Skin epidermis (tissue), 12 donors: ENCODE measurements around the gene RAD18.

ENCODE experiments used
- H3K27ac ChIP-seq, 21 experiments: fragments of 200-600 bp; sonication (generic) in 11 of 21; one replicate each; pipeline ENCODE4 v1.5.0; 2020; ENCODE audit warnings: mild to moderate bottlenecking in 3 of 21, inconsistent platforms in 2 of 21, moderate library complexity in 2 of 21
- H3K4me3 ChIP-seq, 7 experiments: fragments of 200-600 bp; sonication (generic) in 2 of 7; one replicate each; pipeline ENCODE4 v1.5.0; 2020; ENCODE audit warnings: inconsistent platforms in 2 of 7, mild to moderate bottlenecking in 2 of 7, moderate library complexity in 1 of 7

The RAD18 gene

GRCh38 chr3:8987226-8987625, 24.0 kb upstream of the RAD18 start:
- no peak overlapping the region for H3K27ac ChIP-seq
- H3K4me3 ChIP-seq: no peak overlapping the region

DNA sequence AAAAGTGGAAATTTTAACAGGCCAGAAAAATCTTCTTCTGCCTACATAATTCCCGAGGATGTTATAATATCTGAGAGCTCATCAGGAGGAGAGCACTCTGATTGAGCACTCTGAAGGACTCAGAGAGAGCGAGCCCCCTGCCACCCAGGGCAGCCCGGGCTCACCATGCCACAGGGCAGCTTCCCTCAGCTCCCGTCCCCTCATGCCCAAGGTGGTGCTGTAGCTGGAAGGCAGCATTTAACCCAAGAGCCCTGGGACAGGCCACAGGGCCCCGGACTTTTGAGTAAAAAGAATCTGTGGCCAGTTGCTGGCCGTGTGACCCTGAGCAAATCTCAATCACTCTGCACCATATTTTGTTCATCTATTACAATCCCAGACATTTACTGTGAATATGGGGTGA, 23.5 kb upstream of the RAD18 start:
- no peak overlapping the region for H3K4me3 ChIP-seq
- no peak overlapping the region for H3K27ac ChIP-seq

GRCh38 chr3:8985876-8986275, 22.6 kb upstream of the RAD18 start:
- no peak overlapping the region for H3K4me3 ChIP-seq
- H3K27ac ChIP-seq: no peak overlapping the region

GRCh38 chr3:8985411-8985831, 22.1 kb upstream of the RAD18 start:
- H3K27ac ChIP-seq: no peak overlapping the region
- no peak overlapping the region for H3K4me3 ChIP-seq

- H3K27ac ChIP-seq: no peak overlapping the region
These were observed 21.3 kb upstream of the RAD18 start for GRCh38 chr3:8984526-8984925.

GRCh38 chr3:8984081-8984480, 20.8 kb upstream of the RAD18 start:
- H3K27ac ChIP-seq: no peak overlapping the region

More at GRCh38 chr3:8984526-8984925, 21.3 kb upstream of the RAD18 start:
- no peak overlapping the region for H3K4me3 ChIP-seq

GRCh38 chr3:8983591-8983990, 20.3 kb upstream of the RAD18 start:
- H3K27ac ChIP-seq: no peak overlapping the region

More at GRCh38 chr3:8984081-8984480, 20.8 kb upstream of the RAD18 start:
- H3K4me3 ChIP-seq: no peak overlapping the region

DNA sequence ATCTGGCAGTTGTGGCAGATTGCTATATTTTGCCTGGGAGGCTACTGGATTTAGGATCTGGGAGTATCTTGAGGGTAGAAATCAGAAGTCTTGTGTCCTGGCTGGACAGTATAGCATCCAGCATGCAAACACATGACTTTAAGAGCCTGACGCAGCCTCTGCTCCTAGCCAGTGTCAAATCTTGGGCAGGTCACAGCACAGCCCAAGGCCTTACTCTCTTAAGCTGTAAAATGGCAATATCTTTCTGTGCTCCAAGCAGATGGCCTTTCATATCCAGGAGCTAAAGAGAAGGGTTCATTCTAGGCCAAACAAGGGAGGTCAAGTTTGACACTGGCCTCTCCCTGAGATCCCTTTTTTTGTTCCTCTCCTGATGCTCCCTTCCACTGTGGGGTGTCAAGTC, 19.8 kb upstream of the RAD18 start:
- peak overlapping the region in 2 of 21 experiments; percentile 25 to 66 for H3K27ac ChIP-seq
- H3K4me3 ChIP-seq: no peak overlapping the region

More at GRCh38 chr3:8983591-8983990, 20.3 kb upstream of the RAD18 start:
- H3K4me3 ChIP-seq: no peak overlapping the region

- Histone ChIP-seq H3K4me3 (no peak overlapping the region), H3K27ac (peak overlapping the region in 1 of 21 experiments; percentile 66)
These were observed 19.2 kb upstream of the RAD18 start for GRCh38 chr3:8982509-8982908.

DNA sequence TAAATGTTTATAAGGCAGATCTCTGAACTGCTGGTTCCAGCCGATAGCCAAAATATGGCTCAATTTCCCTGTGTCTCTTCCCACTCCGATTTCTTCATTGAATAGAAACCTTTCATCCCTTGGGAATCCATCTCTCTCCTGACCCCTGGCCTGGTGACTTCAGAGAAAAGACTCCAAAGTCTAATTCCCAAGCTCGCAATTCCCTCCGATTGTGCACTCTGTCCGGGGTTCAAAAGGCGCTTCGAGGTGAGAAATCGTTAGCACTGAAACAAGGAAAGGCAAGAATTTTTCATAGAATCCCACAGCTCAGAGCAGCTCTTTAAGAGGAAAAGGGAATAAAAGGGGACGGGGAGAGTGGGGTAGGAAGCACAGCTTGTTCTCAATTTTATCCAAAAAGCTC, 18.4 kb upstream of the RAD18 start:
- H3K27ac ChIP-seq: peak overlapping the region in 1 of 21 experiments; percentile 29
- no peak overlapping the region for H3K4me3 ChIP-seq

GRCh38 chr3:8981296-8981695, 18.0 kb upstream of the RAD18 start:
- peak overlapping the region in 1 of 21 experiments; percentile 14 for H3K27ac ChIP-seq
- no peak overlapping the region for H3K4me3 ChIP-seq

- peak overlapping the region in 1 of 21 experiments; percentile 14 for H3K27ac ChIP-seq
These were observed 17.5 kb upstream of the RAD18 start for GRCh38 chr3:8980756-8981257.

GRCh38 chr3:8979262-8979661, 16.0 kb upstream of the RAD18 start:
- no peak overlapping the region for H3K27ac ChIP-seq
- H3K4me3 ChIP-seq: no peak overlapping the region

More at GRCh38 chr3:8980756-8981257, 17.5 kb upstream of the RAD18 start:
- H3K4me3 ChIP-seq: no peak overlapping the region

- Histone ChIP-seq H3K4me3 (no peak overlapping the region), H3K27ac (no peak overlapping the region)
These were observed 15.3 kb upstream of the RAD18 start for GRCh38 chr3:8978551-8978950.

DNA sequence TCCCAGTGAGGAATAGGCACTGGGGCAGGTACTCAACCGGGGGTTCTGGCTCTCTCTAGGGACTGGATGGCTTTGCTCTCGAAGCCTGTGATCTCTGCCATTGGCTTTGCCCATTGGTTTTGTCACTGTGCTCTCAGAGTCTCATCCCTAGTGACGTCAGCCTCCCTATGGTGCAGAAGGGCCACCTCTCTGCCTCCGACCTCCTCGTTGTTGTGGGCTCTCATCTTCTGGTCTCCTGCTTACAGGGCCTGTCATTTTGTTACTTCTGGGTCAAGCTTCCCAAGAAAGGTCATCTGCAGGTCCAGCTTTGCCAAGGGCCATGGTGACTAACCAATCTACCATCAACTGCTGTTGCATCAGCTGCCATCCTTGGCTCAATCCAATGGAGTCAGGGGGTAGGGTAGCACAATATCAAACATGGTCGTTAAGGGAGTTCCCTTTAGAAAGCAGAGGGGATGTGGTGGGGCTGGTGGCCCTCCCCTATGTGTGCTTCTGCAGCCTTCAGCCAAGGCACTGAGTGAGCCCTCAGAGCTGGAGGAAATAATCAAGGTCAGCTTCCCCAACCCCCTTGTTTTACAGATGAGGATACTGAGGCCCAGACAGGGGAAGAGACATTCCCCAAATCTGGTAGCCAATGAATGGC, 13.4 kb upstream of the RAD18 start:
- H3K4me3 ChIP-seq: no peak overlapping the region
- no peak overlapping the region for H3K27ac ChIP-seq

DNA sequence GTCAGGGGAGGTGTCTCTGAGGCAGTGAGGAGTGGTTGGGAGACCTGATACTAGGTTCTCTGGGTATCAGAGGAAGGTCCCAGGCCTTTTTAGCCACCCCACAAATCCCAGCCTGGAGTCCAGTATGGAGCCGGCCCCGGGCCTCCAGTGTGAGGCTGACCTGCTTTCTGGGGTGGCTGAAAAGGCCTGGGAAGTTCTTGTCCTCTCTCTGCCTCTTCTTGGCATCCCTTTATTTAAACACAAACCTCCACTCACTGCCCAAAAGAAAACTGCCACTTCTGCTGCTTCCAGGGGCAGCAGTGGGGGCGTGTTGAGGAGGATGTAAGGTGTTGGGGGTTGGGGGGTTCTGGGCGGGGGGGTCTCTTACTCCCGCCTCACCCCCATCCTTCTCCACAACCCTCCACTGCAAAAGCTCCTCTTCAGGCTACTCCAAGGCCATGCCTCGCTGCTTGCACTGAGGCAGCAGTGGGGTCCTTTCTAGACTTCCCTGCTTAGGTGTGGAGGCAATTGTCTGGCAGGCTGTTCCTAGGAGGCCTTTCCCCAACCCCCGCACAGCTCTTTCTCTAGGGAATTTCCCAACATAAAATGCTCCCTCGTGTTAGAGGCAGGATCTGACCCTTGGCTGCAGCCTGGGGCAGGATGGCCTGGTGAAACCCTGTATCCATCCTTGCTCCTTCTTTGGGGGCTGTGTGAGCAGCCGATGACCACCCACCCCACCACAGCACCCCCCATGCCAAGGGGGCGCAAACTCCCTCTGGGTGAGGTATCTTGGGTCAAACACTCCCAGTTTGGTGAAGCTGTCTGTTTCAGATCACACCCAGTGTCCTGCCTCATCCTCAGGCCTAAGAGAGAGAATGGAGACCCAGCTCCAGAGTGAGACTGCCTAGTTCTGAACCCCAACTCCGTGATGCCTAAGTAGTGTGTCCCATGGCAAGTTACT, 12.1 kb upstream of the RAD18 start:
- Histone ChIP-seq H3K4me3 (no peak overlapping the region), H3K27ac (no peak overlapping the region)

DNA sequence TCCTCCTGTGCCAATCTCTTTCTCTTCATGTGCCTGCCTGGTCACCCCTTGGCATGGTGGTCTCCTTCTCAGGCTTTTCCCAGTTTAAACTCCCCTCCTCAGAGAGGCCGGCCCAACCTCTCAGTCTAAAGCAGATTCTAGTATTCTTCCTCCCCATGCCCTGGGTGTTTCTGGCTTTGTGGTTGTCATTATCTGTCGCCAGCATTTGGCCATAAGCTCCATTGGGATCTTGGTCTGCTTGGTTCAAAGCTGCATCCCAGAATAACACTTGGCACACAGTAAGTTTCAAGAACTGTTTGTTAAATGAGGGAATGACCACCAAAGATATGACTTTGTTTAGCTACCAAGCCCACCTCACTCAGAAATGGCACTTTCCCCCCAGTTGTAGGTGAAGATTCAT, 11.2 kb upstream of the RAD18 start:
- Histone ChIP-seq H3K27ac (no peak overlapping the region), H3K4me3 (no peak overlapping the region)

DNA sequence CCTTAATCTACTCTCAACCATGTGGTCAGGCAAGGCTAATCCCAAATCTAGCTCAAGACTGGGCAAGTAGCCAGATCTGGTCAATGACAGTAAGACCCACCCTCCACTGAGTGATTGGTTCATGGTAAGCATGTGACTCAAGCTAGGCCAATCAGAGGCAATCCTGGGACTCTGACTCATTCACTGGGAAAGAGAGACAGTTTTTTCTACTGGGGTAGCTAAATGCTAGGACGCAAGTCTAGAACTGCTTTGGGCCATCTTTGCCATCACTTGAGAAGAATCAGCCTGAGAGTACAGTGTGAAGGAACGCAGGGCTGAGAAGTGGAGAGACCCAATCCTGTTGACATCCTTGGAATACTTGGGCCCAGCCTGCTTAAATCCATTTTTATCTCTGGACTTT, 9.4 kb upstream of the RAD18 start:
- Histone ChIP-seq H3K4me3 (no peak overlapping the region), H3K27ac (no peak overlapping the region)

DNA sequence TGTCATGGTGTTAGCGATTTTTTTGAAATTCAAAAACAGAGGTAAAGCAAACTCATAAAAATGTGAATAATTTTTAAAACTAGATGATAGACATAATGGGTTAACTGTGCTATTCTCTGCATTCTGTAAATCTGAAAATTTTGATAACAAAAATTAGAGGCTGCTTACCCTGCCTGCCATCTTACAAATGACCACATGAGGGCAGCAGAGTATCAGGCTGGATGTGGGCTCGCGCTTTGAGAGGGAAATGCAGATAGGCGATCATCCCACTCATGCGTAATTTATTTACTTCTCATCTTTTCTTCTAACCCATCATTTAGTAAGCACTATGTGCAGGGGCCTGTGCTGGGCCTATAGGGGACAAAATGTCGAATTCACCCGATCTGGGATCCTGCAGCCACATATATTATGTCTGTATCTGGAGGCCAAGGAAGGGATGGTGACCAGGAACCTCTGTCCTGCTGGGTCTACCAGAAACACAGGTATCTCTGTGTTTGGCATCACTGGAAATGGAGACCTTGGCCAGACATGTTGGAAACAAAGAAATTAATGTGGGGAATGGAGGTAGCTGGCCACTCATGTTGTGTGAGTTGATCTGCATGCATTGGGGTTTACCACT, 7.8 kb upstream of the RAD18 start:
- no peak overlapping the region for H3K27ac ChIP-seq
- no peak overlapping the region for H3K4me3 ChIP-seq

DNA sequence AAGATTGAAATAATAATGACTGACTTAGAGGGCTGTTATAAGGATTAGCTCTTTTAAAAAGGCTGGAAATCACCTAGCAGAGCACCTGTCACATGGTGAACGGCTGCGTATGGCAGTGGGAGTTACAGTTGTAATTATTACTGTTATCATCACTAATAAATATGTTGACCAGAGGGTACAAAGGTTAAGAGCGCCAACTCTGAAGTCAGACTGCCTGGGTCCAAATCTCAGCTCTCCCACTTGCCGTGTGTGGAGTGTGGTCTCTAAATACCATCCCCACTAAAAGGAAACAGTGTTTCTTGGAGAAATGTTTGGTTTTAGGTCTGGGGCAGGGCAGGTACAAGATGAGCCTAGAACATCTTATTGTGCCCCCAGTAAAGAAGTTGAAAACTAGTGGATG, 6.0 kb upstream of the RAD18 start:
- no peak overlapping the region for H3K27ac ChIP-seq

More for the DNA sequence above, 6.0 kb upstream of the RAD18 start:
- H3K4me3 ChIP-seq: no peak overlapping the region
